Amygdala (tissue), 56 donors: ENCODE data around the gene ZNF385B.

Experiments used
- DNase-seq, 56 donors: peaks; one replicate each; lab custom pipeline; 2025; lab: John Stamatoyannopoulos, UW

The ZNF385B gene

DNA sequence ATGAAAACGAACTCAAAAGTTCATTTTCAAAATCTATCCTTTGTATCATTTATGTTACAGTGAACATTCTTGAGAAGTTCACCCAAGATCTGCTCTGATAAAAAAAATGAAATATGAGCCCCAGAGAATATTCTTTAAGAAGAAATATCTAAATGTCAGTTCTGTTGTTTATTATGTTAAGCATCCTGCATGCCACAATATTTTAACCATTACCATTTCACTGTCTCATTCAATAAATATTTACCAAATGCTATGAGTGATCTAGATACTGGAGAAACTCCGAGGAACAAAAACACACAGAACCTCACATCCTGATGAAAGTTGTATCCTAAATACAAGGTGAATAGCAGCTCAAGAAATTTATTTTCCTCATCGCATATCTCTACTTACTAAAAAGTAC, 170.2 kb downstream of the ZNF385B start:
- no peak for DNase-seq

DNA sequence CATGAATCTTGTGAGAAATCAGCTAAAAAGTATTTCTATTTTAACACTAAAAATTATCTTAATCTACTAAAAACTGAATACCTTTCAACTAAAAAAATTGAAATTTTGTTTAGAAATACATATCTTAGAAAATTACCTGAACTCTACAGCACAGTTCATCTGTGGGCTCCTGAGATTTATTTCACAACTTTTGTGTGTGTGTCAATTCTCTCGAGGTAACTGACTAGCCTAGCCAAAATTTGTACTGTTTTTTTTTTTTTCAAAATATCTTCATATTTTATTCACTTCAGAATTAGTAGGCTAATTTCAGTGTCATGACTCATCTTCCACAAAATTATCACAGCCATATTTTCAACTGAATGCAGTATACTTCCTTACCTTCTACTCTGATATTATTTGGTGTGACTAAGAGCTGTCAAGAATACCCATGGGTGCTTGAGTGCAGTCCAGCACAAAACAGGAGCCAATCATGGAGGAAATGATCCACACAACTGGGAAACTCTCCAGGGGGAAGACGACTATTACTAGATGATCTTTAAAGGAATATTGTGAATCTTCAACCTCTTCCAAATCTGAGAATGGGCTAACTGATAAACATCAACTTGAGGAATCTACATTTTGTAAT, 174.6 kb downstream of the ZNF385B start:
- no peak for DNase-seq

DNA sequence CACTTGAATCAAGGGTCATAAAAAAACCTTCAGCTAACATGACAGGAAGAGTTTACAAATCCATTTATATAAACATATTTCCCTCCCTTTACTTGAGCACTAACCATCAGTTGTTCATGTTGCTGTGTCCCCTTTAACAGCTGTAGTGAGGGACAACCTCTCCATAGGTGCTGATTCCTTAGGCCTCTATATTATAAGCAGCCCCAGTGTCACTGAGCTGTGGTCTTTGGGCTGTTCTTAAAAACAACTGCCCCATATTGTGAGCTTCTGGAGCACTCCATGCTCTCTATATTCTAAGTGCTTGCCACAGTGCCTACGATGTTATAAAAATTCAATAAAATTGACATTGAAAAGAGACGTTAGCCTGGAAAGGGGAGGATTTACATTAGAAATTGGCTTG, 175.3 kb downstream of the ZNF385B start:
- DNase-seq = no peak

DNA sequence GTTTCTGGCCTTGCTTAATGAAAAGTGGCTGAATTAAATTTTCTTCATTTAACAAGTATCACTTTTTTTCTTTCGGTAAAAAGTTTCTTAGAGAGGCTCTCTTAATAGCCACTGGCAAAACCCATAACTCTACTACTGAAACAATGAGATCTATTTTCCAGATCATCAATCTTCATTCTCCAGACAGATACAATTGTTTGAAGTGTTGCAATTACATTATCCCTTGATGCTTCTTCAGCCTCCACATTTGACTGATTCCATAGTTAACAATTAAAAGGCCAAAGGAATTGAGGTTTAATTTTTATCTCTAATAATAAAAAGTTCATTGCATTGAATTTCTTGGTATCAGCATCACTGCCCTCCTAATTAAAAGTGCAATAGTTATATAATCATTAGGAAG, 176.3 kb downstream of the ZNF385B start:
- DNase-seq = no peak

DNA sequence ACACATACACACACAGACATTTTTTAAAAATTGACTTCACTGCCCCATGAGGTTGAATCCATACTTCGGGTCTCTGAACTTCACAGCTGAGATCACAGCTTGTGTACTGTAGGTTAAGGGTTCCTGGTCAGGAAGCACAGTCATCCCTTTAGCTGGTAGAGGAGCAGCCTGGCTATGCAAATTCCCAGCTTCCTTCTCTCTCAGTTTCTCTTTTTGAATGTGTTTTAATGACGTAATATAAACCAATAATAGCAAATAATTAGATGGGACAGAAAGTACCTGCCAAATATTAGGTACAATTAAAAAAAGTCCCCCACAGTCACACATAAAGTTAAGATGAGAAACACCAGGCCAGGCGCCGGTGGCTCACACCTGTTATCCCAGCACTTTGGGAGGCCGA, 178.7 kb downstream of the ZNF385B start:
- DNase-seq = no peak

DNA sequence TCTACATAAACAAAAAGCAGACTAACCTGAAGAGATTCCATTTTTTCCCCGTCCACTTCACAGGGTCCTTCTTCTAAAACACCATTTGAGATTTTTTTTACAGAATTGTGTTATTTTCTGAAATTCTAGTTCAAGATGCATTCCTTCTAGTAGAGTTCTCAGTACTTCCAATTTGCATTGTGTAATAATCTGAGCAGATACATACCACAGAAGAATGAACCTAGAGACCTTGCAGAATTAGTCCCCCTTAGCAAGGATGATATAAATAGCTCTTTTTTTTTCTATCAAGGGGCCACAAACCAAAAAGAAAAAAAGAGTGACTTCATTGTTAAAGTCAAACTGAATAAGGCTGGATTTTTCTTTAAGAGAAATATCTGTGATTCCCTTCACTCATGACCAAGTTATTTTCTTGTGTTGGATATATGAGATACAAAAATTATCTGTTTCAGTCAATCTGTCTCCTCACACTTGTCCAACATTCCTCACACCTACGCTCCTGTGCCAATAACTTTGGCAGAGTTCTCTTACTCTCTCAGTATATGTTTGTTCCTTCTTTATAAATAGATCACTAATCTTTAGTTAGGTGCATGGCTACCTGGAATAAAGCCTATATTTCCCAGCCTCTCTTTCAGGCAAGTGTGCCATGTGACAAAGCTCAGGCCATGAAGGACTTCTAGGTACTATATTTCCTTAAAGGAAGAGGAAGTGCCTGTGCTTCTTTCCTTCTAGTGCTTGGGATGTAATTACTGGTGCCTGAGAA, 183.5 kb downstream of the ZNF385B start:
- no peak for DNase-seq

DNA sequence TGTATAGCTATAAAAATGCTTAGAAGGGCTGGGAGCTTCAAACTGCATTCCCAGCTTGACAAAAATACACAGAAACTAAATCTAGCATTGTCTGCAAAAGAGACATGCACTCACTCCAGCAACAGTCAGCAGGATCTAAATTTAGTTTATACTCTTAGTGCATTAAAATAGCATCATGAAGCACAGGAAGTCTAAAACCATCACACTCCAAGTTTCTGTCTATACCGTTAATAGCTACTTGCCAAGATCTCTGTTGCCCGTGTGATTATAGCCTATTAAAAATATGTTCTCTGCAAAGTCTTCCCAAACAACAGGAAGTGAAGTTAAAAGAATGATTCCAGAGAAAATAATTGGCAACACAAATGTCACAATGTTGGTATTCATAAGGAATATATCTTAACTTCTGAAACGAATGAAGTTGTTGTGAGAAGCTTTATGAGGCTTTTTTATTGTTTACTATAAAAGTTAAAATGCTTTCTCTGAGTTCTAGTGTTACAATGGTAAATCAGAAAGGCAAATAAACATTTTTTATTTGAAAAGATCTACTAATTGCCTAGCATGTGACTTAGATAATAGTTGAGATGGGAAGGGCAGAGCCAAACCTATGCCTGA, 184.2 kb downstream of the ZNF385B start:
- DNase-seq = no peak

DNA sequence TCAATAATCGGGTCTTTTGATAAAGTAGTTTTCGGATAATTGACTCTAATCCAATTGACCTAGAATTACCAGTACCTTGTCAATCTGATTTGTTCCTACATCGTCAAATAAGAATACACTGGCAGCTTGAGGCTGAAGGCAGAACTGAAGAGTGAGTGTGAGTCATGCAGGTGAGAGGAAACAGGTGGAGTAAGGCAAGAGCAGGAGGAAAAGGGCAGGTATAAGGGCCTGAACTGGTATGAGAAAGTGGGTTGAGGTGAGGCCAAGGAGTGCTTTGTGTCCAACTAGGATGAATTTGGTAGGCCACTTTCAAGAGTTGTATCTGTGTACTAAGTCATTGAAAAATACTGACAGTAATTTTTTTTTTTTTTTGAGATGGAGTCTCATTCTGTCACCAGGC, 186.0 kb downstream of the ZNF385B start:
- DNase-seq = no peak

DNA sequence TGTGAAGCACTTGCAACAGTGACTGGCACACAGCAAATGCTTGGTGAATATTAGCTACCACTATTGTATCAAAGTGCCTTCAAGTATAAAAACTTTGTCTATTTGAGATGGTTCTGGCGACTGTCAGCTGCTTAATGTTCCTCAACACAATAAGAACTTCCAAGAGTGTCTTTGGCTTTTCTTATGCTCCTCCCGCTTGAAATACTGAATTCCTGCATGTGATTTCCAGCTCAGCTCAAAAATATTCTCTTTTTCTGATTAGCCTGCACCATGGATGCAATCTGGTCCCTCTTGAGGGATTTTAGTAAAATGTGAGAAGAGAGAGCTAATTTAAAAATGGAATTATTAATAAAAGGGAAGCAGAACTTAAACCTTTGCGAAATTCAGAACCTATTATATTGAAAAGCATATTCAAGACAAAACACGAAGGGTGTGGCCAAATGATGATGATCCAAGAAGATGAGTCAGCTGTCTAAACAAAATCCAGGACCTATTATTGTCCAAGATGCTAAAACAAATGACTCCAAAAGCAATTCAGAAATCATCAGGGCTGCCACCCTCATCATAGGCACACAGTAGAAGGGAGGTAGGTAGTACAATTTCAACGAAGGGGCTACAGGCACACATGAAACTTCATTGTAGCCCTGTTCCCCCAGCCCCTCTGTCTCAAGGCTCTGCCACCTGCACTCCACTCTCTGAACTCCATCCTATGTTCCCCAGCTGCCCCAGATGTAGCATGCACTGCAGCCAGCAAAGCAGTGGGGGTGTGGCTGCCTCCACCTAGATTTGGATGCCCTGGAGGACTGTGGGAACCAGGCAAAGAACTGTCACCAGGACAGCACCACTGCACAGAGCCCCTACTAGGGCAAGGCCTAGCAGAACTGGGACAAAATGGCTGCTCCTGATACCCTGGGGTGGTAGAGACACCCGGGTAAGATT, 190.1 kb downstream of the ZNF385B start:
- DNase-seq = no peak

DNA sequence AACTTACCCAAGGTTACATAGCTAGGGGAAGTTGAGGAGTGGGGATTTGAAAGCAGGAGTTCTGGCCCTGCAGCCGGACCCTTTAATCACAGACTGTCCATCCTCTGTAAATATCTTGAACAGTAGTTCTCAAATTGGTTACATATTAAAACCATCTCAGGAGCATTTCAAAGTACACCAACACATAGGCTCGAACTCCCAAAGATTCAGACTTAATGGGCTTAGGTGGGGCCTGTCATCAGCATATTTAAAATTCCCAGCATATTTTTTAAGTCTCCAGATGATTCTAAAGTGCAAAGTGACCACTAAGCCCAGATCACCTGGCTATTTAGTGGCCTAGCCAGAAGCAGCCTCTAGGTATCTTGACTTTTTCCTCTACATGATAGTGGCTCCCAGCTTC, 192.2 kb downstream of the ZNF385B start:
- no peak for DNase-seq

DNA sequence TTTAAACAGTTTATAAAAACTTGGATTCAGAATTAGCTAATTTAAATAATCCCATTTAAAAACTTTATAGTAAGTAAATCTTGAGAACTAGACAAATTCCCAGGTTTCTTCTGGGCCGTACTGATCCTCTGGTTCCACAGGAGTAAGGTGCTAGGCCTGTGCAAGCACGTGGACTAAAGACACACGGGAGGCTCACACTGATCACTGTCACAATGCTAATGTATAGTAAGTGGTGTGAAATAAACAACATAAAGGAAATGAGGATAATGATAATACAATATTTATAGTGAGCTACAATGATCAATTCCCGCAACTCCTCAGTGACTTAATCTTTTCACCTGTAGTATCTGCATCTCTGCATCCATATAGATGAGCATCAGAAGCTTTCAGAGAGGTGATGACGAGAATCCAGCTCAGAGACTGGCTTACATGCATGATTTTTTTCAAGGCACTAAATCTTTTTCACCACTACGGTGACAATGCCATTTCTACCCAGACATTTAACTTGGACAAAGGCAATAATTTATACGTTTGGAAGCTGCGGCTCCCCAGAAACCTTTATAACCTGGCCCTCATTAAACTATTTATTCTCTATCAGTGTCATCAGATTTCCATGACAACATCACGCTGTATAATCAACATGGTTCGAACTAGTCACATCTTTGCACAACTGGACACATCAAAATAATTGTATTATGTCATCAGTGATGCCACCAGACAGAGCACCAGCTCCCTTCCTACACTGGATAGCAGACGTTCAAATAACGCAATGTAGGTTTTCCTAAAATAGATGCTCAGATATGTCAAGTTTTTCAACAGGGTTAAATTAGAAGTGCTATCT, 196.2 kb downstream of the ZNF385B start:
- DNase-seq = no peak

DNA sequence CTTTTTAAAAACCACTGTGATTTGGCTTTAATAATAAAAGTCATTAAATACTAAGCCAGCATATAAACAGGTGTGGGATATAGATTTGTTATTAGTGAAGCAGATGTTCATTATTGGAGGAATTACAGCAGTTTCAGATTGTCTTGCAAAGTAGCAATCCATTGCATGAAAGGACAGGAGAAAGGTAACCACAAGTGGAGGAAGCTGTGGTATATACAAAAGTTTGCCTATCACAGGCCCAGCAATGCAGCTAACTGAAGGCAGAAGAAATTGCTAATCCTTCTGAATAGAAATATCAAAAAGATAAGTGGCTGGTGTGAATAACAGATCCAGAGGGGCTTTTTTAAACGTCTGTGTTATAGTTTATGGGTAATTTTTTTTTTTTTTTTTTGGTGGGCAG, 199.4 kb downstream of the ZNF385B start:
- DNase-seq = no peak

DNA sequence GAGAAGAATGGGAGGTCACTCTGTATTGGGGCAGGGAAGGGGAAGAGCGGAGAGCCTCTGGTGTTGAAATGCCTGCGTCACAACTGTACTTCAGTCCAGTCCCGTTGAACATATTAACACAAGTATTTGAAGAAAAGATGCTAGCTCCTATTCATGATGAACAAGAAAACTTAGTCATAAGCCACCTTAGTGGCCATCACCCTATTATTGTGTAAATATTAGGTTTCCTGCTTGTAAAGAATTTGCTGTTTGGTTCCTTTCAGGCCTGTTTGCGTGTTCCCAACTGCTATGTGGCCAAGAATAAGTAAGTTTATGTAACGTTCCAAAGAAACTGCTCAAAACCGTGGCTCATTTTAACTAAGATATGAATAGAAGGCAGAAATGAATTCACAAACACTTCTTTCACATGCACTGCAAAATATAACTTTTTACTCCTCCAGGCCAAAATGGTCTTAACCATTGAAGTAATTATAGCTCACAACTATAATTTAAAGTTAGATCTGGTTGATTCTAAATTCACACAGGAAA, 204.3 kb downstream of the ZNF385B start:
- no peak for DNase-seq

DNA sequence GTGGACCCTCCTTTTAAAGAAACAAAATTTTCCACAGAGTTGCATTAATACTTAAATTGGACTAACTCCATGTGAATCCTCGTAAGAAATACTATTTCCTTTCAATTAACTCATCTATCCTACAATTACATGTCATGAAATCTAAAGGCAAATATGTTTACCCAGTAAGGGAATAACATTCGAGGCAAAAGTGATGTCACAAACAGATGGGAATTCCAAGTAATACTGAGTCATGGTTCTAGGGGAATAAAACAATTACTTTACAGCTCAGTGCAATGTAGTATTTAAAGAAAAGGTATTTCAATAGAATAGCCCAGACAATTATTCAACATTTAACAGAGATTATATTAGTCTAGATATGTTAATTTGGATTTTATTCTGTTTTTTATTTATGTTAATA, 205.8 kb downstream of the ZNF385B start:
- no peak for DNase-seq

DNA sequence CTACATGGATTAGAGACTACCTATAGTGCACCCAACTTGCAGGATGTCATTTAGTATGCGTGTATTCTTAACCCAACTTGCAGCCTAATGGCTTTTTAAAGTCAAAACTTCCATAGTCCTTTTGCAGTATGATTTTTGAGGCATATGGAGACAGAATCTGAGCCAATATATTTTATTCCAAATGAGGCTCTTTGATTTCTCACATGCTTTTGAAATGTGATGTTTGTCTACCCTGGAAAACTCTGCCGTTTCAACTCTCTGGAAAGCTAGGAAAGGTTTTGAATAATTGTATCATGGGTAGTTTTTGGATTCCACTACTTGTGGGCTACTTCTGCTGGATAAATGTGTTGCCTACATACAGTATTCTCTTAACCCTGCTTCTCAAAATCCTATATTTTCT, 206.6 kb downstream of the ZNF385B start:
- no peak for DNase-seq

DNA sequence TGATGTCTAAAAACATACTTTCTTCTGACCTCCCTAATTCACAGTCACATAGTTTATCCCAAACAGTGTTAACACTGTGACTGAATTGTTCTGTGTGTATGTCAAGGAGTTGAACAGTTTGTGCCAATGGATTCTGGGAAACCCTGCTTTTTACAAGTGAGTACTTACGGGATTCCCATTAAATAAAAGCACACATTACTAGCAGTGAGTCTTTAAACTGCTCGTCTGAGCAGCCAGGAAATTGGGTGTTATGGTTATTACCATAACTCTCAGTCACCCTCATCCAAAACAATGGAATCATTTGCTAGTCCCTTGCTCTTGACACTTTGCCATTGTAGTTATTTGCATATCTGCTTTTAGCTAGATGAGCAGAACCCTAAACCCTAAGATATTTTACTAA, 209.1 kb downstream of the ZNF385B start:
- DNase-seq = no peak

DNA sequence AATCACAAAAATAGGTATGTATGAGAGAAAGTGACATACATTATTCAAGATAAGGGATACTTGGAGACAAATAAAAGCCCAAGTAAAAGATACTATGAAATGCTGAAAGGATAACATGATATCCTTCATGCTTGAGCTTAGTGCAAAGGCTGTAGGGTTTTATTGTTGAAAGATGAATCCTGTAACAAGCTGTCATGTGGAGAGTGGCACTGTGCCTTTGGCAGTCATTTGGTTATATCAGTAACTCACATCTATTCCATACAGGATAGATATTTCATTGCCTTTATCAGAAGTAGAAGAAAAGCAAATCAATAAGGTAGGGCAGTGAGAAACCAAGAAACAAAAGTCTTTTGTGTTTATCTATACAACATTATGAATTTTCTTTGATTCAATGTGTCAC, 211.0 kb downstream of the ZNF385B start:
- DNase-seq = no peak

DNA sequence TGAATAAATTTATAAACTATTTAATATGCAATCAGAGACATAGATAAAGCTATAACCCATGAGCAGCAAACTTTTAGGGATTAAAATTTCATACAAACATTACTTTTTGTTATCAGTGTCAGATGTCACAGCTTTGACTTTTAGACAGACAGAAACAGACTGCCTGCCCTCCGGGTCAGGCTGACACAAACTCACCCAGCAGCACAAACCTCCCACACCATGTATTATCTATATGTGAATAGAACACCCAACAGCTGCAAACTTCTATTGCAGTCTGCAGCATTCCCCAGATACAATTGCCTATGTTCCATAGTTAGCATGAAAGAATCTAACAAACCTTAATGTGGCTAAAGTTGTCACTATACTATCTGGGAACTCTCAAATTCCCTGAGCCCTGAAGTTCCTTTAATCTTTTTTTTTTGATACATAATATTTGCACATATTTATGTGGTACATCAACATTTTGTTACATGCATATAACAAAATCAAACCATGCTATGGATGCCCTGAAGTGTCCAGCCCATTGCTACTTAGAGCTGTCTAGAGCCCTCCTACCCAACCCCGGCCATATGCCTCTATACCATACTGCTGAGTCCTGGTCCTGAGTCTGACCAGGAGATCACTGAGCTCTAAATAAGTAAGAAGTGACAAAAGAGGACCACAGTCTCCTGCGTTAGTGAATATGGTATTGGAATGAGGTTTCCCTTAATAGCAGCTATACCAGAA, 214.4 kb downstream of the ZNF385B start:
- no peak for DNase-seq

DNA sequence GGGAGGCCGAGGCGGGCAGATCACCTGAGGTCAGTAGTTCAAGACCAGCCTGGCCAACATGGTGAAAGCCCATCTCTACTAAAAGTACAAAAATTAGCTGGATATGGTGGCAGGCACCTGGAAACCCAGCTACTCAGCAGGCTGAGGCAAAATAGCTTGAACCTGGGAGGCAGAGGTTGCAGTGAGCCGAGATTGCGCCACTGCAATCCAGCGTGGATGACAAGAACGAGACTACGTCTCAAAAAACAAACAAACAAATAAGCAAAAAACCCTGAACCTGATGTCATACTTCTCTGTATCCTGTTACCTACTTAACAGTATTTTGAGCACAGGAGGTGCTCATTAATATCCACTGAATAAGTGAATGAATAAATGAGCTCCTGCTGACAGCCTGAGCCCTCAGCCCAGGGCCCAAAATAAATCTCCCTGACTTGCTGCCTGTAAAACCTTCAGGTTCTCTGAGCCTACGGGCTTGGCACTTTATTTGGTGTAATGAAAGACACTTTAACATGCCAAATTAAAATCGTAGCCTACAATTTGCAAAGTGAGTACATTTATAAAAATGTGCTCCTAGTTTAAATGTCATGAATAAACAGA, 215.1 kb downstream of the ZNF385B start:
- DNase-seq = no peak
